ENCODE data around the gene LRRC17.
"Not testable (repeated sequence)": the region's sequence is repeated elsewhere in the genome, so short reads cannot be mapped to it uniquely, and the experiment has no call there.

The LRRC17 gene

DNA sequence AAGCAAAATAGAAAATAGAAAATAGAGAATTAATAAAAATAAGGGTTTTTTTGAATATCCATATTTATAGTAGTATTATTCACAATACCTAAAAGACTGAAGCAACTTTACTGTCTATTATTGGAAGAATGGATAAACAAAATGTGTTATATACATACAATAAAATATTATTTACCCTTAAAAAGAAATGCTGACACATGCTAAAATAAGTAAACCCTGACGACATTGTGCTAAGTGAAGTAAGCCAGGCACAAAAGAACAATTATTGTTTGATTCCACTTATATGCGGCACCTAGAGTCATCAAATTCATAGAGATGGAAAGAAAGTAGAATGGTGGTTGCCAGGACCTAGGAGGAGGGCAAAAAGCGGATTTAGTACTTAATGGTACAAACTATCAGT, 39.0 kb downstream of the LRRC17 start:
- TF ChIP-seq POLR2A (IDR thresholded peaks at IDR 0.05; ENCODE audit: low read depth, low read length), result no peak
- no peak for TF ChIP-seq TAF1 (IDR thresholded peaks at IDR 0.05; ENCODE audit: borderline replicate concordance, low read depth, low read length)
- TF ChIP-seq POLR2AphosphoS5 (IDR thresholded peaks at IDR 0.05; ENCODE audit: low read depth, low read length), result no peak
- no peak for FAIRE-seq
- DNase-seq (ENCODE audit: insufficient read length), result no peak

DNA sequence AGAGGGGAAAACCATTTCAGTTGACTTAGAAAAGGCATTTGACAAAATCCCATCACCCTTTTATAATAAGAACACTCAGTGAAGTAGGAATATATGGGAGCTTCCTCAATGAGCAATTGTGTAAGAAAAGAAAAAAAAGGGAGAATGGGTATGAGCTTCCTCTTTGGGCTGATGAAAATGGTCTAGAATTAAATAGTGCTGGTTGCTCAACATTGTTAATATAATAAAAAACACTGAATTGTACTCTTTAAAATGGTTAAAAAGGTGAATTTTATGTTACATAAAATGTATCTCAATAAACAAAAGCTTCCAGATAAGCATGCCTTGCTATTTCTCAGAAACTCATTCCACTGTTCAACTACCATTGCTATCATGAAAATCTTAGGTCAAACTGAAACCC, 40.6 kb downstream of the LRRC17 start:
- FAIRE-seq, result no peak
- TF ChIP-seq POLR2A (IDR thresholded peaks at IDR 0.05; ENCODE audit: low read depth, low read length), result no peak
- no peak for TF ChIP-seq TAF1 (IDR thresholded peaks at IDR 0.05; ENCODE audit: borderline replicate concordance, low read depth, low read length)
- no peak for TF ChIP-seq POLR2AphosphoS5 (IDR thresholded peaks at IDR 0.05; ENCODE audit: low read depth, low read length)
- DNase-seq (ENCODE audit: insufficient read length), result no peak

DNA sequence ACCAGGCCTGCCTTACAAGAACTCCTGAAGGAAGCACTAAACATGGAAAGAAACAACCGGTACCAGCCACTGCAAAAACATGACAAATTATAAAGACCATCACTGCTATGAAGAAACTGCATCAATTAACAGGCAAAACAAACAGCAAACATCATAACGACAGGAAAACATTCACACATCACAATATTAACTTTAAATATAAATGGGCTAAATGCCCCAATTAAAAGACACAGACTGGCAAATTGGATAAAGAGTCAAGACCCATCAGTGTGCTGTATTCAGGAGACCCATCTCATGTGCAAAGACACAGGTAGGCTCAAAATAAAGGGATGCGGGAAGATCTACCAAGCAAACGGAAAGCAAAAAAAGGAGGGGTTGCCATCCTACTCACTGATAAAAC, 41.6 kb downstream of the LRRC17 start:
- not testable (repeated sequence) for DNase-seq (ENCODE audit: insufficient read length); FAIRE-seq

DNA sequence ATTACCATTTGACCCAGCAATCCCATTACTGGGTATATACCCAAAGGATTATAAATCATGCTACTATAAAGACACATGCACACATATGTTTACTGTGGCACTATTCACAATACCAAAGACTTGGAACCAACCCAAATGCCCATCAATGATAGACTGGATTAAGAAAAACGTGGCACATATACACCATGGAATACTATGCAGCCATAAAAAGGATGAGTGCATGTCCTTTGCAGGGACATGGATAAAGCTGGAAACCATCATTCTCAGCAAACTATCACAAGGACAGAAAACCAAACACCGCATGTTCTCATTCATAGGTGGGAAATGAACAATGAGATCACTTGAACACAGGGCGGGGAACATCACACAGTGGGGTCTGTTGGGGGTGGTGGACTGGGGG, 45.2 kb downstream of the LRRC17 start:
- not testable (repeated sequence) for DNase-seq (ENCODE audit: insufficient read length); FAIRE-seq

DNA sequence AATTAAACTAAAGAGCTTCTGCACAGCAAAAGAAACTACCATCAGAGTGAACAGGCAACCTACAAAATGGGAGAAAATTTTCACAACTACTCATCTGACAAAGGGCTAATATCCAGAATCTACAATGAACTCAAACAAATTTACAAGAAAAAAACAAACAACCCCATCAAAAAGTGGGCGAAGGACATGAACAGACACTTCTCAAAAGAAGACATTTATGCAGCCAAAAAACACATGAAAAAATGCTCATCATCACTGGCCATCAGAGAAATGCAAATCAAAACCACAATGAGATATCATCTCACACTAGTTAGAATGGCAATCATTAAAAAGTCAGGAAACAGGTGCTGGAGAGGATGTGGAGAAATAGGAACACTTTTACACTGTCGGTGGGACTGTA, 49.2 kb downstream of the LRRC17 start:
- DNase-seq (ENCODE audit: insufficient read length); FAIRE-seq: not testable (repeated sequence)

DNA sequence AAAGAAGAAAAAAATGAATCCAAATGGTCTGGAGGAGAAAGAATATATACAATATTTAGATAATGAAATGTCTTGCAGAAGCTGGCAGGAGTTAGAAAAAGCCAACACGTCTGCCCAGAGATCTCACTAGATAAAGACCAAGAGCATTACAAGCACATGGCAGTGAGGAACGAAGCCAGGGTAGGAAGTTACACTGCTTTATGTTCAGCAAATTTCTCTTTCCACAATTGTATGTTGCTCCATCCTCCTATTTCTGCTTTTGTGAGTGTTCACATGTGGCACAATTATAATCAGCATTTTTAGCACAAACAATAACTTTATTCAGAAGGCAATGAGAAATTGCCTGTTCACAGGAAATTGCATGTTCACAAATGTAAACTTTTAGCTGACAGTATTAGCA, 53.7 kb downstream of the LRRC17 start:
- FAIRE-seq, result no peak
- TF ChIP-seq POLR2A (IDR thresholded peaks at IDR 0.05; ENCODE audit: low read depth, low read length), result no peak
- TF ChIP-seq TAF1 (IDR thresholded peaks at IDR 0.05; ENCODE audit: borderline replicate concordance, low read depth, low read length), result no peak
- TF ChIP-seq POLR2AphosphoS5 (IDR thresholded peaks at IDR 0.05; ENCODE audit: low read depth, low read length), result no peak
- no peak for DNase-seq (ENCODE audit: insufficient read length)

DNA sequence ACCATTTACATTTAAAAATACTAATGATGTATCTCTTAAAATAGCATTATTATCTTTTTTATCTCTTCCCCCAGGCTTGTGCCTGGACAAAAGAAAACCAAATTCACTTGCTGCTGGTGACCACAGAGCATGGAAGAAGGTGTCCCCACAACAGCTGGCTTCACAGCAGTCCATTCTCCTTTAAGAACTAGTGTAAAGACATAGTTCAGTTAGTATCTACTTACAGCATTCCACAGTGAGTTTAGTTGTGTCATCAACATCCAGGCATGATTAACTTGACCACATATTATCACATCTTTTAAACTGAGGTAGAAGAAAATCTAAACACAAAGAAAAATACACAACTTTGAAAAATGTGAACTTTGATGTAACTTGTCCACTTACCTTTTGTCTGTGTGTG, 55.0 kb downstream of the LRRC17 start:
- no peak for DNase-seq (ENCODE audit: insufficient read length)
- no peak for FAIRE-seq
- no peak for TF ChIP-seq POLR2A (IDR thresholded peaks at IDR 0.05; ENCODE audit: low read depth, low read length)
- no peak for TF ChIP-seq POLR2AphosphoS5 (IDR thresholded peaks at IDR 0.05; ENCODE audit: low read depth, low read length)
- TF ChIP-seq TAF1 (IDR thresholded peaks at IDR 0.05; ENCODE audit: borderline replicate concordance, low read depth, low read length), result no peak

DNA sequence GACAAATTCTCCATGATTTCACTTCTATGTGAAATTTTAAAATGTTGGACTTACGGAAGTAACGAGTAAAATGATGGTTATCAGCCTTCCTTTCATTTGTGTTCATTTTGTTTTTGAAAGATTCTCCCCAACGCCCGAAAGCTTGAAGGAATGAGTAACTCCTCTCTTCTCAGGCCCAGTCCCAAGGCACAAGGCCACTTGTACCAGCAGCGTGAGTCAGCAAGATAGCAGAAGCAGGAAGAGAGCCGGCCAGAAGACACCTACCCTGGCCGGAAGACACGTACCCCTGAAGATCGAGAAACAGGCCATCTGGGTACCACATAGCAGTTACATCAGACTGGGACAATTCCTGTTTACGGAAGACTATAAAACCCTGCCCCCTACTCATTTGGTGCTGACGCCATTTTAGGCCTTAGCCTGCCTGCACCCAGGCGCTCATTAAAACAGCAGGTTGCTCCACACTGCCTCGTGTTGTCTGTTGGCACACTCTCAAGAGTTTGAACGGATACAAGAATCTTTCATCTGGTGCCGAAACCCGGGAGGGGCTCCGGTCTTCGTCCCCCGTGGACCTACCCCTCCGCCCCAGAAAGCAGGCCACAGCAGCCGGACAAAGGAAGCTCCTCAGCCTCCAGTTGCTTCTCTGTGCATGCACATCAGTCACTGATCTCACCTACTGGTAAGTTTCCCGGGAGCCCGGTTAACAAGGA, 60.4 kb downstream of the LRRC17 start:
- no peak for FAIRE-seq

DNA sequence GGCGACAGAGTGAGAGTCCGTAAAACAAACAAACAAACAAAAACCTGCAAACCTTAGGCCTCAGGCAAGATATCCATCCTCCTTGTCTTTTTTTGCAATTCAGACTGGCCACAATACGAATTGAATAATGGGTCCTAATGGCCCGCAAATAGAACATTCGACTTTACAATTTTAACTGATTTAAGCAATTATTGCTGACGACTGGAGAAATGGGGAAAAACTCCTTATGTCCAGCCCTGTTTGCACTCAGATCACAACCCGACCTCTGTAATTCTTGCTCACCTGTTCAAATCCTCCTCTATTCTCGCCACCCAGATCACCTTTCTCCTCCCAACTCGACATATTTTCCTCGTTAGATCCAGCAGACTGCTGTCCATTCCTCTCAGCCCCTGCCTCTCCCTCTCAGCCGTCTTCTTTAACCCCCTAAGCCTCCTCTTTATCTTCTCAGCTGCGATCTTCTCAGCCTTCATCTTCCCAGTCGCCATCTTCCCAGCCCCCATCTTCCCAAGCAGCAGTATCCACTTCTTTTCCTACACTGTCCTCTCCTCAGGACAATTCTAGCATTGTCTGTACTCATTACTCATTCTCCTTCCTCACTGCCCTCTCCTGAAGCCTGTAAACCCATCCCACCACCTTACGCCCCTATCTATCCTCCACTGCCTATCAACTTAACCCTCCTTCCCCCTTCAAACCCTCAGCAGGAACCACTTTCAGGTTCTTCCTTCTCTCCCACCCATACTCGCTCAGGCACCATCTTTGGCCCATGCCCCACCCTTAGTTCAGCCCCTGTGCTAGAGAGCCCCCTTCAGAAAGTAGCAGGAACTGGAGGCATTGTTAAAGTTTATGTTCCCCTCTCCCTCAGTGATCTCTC, 61.8 kb downstream of the LRRC17 start:
- FAIRE-seq, result no peak
- DNase-seq (ENCODE audit: insufficient read length), result no peak
- no peak for TF ChIP-seq POLR2A (IDR thresholded peaks at IDR 0.05; ENCODE audit: low read depth, low read length)

More for the DNA sequence above, 60.4 kb downstream of the LRRC17 start:
- DNase-seq (ENCODE audit: insufficient read length), result no peak
- TF ChIP-seq POLR2AphosphoS5 (IDR thresholded peaks at IDR 0.05; ENCODE audit: low read depth, low read length) (no peak), TAF1 (IDR thresholded peaks at IDR 0.05; ENCODE audit: borderline replicate concordance, low read depth, low read length) (no peak), POLR2A (IDR thresholded peaks at IDR 0.05; ENCODE audit: low read depth, low read length) (no peak)

DNA sequence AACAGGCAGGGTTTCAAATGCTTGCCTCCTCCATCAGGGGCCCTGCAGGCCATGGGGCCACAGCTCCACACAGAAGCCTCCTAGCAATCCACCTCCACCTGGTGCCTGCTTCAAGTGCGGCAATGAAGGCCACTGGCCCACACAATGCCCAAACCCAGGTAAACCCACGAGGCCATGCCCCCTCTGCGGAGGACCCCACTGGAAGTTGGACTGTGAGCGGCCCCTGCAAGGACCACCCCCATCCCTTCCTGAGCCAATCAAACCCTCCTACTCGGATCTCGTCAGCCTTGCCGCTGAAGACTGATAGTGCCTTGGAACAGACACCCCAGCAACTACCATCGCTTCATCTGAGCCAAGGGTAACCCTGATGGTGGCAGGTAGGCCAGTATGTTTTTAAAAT, 63.1 kb downstream of the LRRC17 start:
- no peak for FAIRE-seq
- DNase-seq (ENCODE audit: insufficient read length), result no peak
- TF ChIP-seq TAF1 (IDR thresholded peaks at IDR 0.05; ENCODE audit: borderline replicate concordance, low read depth, low read length) (no peak), POLR2A (IDR thresholded peaks at IDR 0.05; ENCODE audit: low read depth, low read length) (no peak), POLR2AphosphoS5 (IDR thresholded peaks at IDR 0.05; ENCODE audit: low read depth, low read length) (no peak)

DNA sequence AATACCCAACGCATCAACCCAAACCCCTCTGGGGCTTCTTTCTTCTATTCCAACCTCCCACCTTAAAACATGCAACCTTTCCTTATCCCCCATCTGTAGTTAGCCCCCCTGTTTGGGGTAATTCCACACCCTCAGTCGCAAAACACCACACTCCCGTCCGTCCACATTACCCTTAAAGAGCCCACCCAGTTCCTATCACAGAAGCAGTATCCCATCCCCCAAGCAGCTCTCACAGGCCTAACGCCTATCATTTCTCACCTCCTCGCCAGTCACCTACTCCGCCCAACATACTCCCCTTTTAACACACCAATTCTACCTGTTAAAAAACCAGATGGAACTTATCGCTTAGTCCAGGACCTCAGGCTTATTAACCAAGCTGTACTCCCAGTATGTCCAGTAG, 63.7 kb downstream of the LRRC17 start:
- FAIRE-seq (no peak), DNase-seq (ENCODE audit: insufficient read length) (no peak)
- TF ChIP-seq TAF1 (IDR thresholded peaks at IDR 0.05; ENCODE audit: borderline replicate concordance, low read depth, low read length), result no peak

DNA sequence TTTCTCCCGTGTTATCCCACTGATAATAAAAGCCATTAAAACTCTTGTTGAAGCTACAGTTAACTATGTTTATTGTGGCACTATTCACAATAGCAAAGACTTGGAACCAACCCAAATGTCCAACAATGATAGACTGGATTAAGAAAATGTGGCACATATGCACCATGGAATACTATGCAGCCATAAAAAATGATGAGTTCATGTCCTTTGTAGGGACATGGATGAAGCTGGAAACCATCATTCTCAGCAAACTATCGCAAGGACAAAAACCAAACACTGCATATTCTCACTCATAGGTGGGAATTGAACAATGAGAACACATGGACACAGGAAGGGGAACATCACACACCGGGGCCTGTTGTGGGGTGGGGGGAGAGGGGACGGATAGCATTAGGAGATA, 64.8 kb downstream of the LRRC17 start:
- DNase-seq (ENCODE audit: insufficient read length); FAIRE-seq: not testable (repeated sequence)

DNA sequence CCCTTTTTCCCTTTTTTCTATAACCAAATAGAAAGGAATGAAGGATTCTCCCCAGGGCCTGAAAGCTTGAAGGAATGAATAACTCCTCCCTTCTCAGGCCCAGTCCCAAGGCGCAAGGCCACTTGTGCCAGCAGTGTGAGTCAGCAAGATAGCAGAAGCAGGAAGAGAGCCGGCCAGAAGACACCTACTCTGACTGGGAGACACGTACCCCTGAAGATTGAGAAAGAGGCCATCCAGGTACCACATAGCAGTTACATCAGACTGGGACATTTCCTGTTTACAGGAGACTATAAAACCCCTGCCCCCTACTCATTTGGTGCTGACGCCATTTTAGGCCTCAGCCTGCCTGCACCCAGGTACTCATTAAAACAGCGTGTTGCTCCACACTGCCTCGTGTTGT, 65.5 kb downstream of the LRRC17 start:
- DNase-seq (ENCODE audit: insufficient read length) (no peak), FAIRE-seq (no peak)
- TF ChIP-seq POLR2A (IDR thresholded peaks at IDR 0.05; ENCODE audit: low read depth, low read length) (no peak), POLR2AphosphoS5 (IDR thresholded peaks at IDR 0.05; ENCODE audit: low read depth, low read length) (no peak), TAF1 (IDR thresholded peaks at IDR 0.05; ENCODE audit: borderline replicate concordance, low read depth, low read length) (no peak)
